Measurements from ENCODE around the gene DPY19L3. TPM values are rescaled to one million over a fixed set of nuclear protein-coding genes. Genes with fewer than 3 reads are reported as not detected.
"Not testable (repeated sequence)": the region's sequence is repeated elsewhere in the genome, so short reads cannot be mapped to it uniquely, and the experiment has no call there.

DPY19L3 gene
- total and polyA plus RNA-seq, 12 donors = 2.9 to 11.8 (median 4.4) TPM

DNA sequence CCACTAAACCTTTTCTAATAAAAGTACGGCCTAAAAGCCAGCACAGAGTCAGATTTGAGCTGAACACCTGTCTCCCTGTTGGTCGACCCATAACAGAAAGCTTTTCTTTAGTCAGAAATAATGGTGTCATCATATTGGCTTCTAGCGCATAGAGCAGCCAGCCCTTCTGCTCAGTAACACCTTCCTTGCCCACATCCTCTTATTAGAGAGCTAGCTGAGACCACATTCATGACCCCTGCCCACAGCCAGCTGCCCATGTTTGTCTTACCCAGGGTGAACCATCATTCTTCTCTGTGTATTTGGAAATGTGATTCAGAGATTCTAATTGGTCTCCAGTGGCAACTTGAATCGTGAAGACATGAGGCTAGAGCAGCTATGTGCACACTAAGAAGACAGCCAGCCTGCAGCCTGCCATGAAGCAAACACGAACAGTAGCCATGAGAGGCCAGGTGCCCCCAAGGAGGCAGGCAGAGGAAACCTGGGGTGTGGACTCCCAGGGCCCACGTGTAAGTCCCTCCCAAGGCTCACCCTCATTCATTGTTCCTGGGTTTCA is 93.2 kb downstream of the DPY19L3 start:
- Histone ChIP-seq H3K27me3 (peaks cover 0 to 8% (median 0%) of the 10 kb centered on the region in 7 donors), H3K4me3 (no peak overlapping the region), H3K4me1 (no peaks in the 10 kb centered on the region), H3K36me3 (no peaks in the 10 kb centered on the region), H3K9me3 (no peaks in the 10 kb centered on the region), H3K27ac (no peak overlapping the region)
- no peak for TF ChIP-seq CTCF (IDR thresholded peaks at IDR 0.05)
- 61 to 74% methylated on average over 6 of the region's 6 CpGs for WGBS, 2 donors
- ATAC-seq = no peak
- intact Hi-C loops (cut with DNase I) = no loop called here
- DNase-seq = no peak

GRCh38 chr19:32512498-32512897 is 106.9 kb downstream of the DPY19L3 start:
- H3K4me3 ChIP-seq; H3K4me1 ChIP-seq; H3K27ac ChIP-seq; H3K27me3 ChIP-seq; intact Hi-C loops (cut with DNase I); DNase-seq; ATAC-seq; H3K36me3 ChIP-seq: not testable (repeated sequence)
- H3K9me3 ChIP-seq = peaks cover 0 to 21% (median 0%) of the 10 kb centered on the region in 11 donors
- 96% methylated on average over 4 of the region's 4 CpGs for WGBS, 2 donors

DNA sequence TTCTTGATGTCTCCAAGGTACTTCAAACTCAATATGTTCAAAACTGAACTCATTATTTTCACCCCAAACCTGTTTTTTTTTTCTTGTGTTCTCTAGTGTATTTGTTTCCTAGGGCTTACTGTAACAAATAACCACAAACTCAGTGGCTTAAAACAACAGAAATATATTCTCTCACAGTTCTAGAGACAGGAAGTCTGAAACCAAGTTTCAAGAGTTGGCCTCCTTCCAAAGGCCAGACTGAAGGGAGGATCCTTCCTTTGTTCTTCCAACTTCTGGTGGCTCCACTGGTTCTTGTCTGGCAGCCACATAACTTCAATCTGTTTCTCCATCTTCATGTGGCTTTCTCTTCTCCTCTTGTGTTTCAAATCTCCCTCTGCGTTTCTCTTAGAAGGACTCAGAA is 113.5 kb downstream of the DPY19L3 start:
- Histone ChIP-seq H3K27me3 (peaks cover 0 to 26% (median 17%) of the 10 kb centered on the region in 7 donors), H3K4me3 (no peak overlapping the region), H3K36me3 (no peaks in the 10 kb centered on the region), H3K4me1 (no peaks in the 10 kb centered on the region), H3K27ac (no peak overlapping the region), H3K9me3 (peaks cover 0 to 9% (median 0%) of the 10 kb centered on the region in 11 donors)
- ATAC-seq (no peak), DNase-seq (no peak)
- TF ChIP-seq CTCF (IDR thresholded peaks at IDR 0.05) = no peak
- WGBS, 2 donors = 0 to 17% methylated on average over 1 of the region's 1 CpG
- intact Hi-C loops (cut with DNase I) = no loop called here

GRCh38 chr19:32522967-32523366 is 117.4 kb downstream of the DPY19L3 start:
- 77 to 84% methylated on average over 9 of the region's 9 CpGs for WGBS, 2 donors
- Histone ChIP-seq H3K27me3 (peaks cover 0 to 48% (median 18%) of the 10 kb centered on the region in 7 donors), H3K4me1 (no peaks in the 10 kb centered on the region), H3K9me3 (peaks cover 0 to 2% (median 0%) of the 10 kb centered on the region in 11 donors), H3K36me3 (no peaks in the 10 kb centered on the region), H3K27ac (no peak overlapping the region), H3K4me3 (no peak overlapping the region)
- intact Hi-C loops (cut with DNase I) = no loop called here
- TF ChIP-seq CTCF (IDR thresholded peaks at IDR 0.05) = no peak
- no peak for ATAC-seq
- DNase-seq = no peak

DNA sequence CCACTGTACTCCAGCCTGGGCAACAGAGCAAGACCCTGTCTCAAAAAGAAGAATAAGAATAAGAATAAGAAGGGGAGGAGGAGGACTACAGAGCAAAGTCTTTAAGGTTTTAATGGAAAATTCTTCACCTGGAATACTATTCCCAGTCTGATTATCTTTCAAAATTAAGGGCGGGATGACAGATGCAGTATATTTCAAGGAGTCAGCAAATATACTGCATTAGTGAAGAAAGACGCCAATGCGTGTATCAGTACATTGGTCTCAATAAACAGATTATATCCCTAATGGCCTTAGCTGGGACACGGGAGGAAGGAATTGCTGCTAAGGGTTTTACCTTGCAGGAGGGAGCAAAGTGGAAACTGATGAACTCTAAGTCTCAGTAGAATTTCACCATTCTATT is 121.3 kb downstream of the DPY19L3 start:
- intact Hi-C loops (cut with DNase I) = no loop called here
- Histone ChIP-seq H3K4me3 (no peak overlapping the region), H3K4me1 (no peaks in the 10 kb centered on the region), H3K9me3 (peaks cover 0 to 24% (median 2%) of the 10 kb centered on the region in 11 donors), H3K27ac (no peak overlapping the region), H3K36me3 (no peaks in the 10 kb centered on the region), H3K27me3 (peaks cover 0 to 45% (median 16%) of the 10 kb centered on the region in 7 donors)
- ATAC-seq = no peak
- 94 to 95% methylated on average over 4 of the region's 4 CpGs for WGBS, 2 donors
- no peak for TF ChIP-seq CTCF (IDR thresholded peaks at IDR 0.05)
- no peak for DNase-seq
